Heart left ventricle (tissue), 13 donors: ENCODE data around the gene CCNQ.

Experiments used
- CTCF ChIP-seq, 12 donors: fragments of 200-600 bp; sonication (generic) in 4 of 12; IDR thresholded peaks; one replicate each; pipeline versions ENCODE4 v1.5.0 to v1.8.0; 2018 to 2022; ENCODE audit warnings: antibody characterized with exemption in 12 of 12, mild to moderate bottlenecking in 5 of 12
- POLR2A ChIP-seq, 2 donors: fragments of 450-650 bp; IDR thresholded peaks; one replicate each; pipeline ENCODE4 v1.6.1; 2017; ENCODE audit warnings: antibody characterized with exemption in 2 of 2, mild to moderate bottlenecking in 2 of 2, moderate library complexity in 2 of 2
- donor health status: ischemic (EF 13 %, LVEDD 7.1; RV severe dilation, severe dysfunction).
- donor health status: DM: no; HTN: yes; CAD: no.
- donor health status: DM: no; HTN: no; CAD: no.
- donor health status: ischemic (EF 25% LVEDD 6.9; RV normal size, moderate dysfunction).
- donor health status: ischemic (EF 25% LVEDD 5.7; RV mildly dilated, moderate dysfunction).
- donor health status: ischemic (EF 35%, LVEDD 5.7; RV mildly dilated, moderate dysfunction).
- donor health status: nonischemic (EF 11% LVEDD 7.7; RV severe dilation, severe dysfunction).
- donor health status: DM: yes; HTN: yes; CAD: no.
- donor health status: PGD.
- donor health status: ischemic (EF 29% LVEDD 5.4; RV normal size, mild dysfunction).
- donor health status: nonischemic (EF 23%, LVEDD 6.1; RV moderate dilation, normal function).

- TF ChIP-seq CTCF (IDR thresholded peaks at IDR 0.05) (no peak), POLR2A (IDR thresholded peaks at IDR 0.05) (no peak)
Measured at GRCh38 chrX:153556767-153557166, 42.2 kb downstream of the CCNQ start.
